ENCODE data around the gene STARD13.
"Not testable (repeated sequence)": the region's sequence is repeated elsewhere in the genome, so short reads cannot be mapped to it uniquely, and the experiment has no call there.

STARD13 gene

GRCh38 chr13:33181264-33181663 is 104.3 kb downstream of the STARD13 start:
- in situ Hi-C loops (cut with MboI; ENCODE audit: low sequenced_read_pairs): no loop called here

- in situ Hi-C loops (cut with MboI; ENCODE audit: low sequenced_read_pairs): no loop called here
Observed at GRCh38 chr13:33180122-33180804, 105.3 kb downstream of the STARD13 start.

- in situ Hi-C loops (cut with MboI; ENCODE audit: low sequenced_read_pairs): no loop called here
Observed at GRCh38 chr13:33179463-33179862, 106.1 kb downstream of the STARD13 start.

- in situ Hi-C loops (cut with MboI; ENCODE audit: low sequenced_read_pairs): no loop called here
Observed at GRCh38 chr13:33178209-33178840, 107.2 kb downstream of the STARD13 start.

GRCh38 chr13:33177340-33178208 is 108.0 kb downstream of the STARD13 start:
- in situ Hi-C loops (cut with MboI; ENCODE audit: low sequenced_read_pairs): not testable (repeated sequence)

GRCh38 chr13:33176526-33176925 is 109.0 kb downstream of the STARD13 start:
- in situ Hi-C loops (cut with MboI; ENCODE audit: low sequenced_read_pairs): no loop called here

GRCh38 chr13:33175991-33176390 is 109.6 kb downstream of the STARD13 start:
- in situ Hi-C loops (cut with MboI; ENCODE audit: low sequenced_read_pairs): no loop called here

GRCh38 chr13:33174931-33175330 is 110.6 kb downstream of the STARD13 start:
- in situ Hi-C loops (cut with MboI; ENCODE audit: low sequenced_read_pairs): no loop called here

GRCh38 chr13:33174491-33174890 is 111.1 kb downstream of the STARD13 start:
- in situ Hi-C loops (cut with MboI; ENCODE audit: low sequenced_read_pairs): no loop called here

GRCh38 chr13:33172911-33173310 is 112.6 kb downstream of the STARD13 start:
- in situ Hi-C loops (cut with MboI; ENCODE audit: low sequenced_read_pairs): no loop called here

- in situ Hi-C loops (cut with MboI; ENCODE audit: low sequenced_read_pairs): no loop called here
Observed at GRCh38 chr13:33172400-33172799, 113.2 kb downstream of the STARD13 start.

- in situ Hi-C loops (cut with MboI; ENCODE audit: low sequenced_read_pairs): no loop called here
Observed at GRCh38 chr13:33169273-33169980, 116.1 kb downstream of the STARD13 start.

- in situ Hi-C loops (cut with MboI; ENCODE audit: low sequenced_read_pairs): no loop called here
Observed at GRCh38 chr13:33168321-33168960, 117.1 kb downstream of the STARD13 start.

- in situ Hi-C loops (cut with MboI; ENCODE audit: low sequenced_read_pairs): no loop called here
Observed at GRCh38 chr13:33167491-33167890, 118.1 kb downstream of the STARD13 start.

- in situ Hi-C loops (cut with MboI; ENCODE audit: low sequenced_read_pairs): no loop called here
Observed at GRCh38 chr13:33165787-33166186, 119.8 kb downstream of the STARD13 start.

GRCh38 chr13:33164331-33164730 is 121.2 kb downstream of the STARD13 start:
- in situ Hi-C loops (cut with MboI; ENCODE audit: low sequenced_read_pairs): no loop called here

GRCh38 chr13:33162725-33163124 is 122.8 kb downstream of the STARD13 start:
- in situ Hi-C loops (cut with MboI; ENCODE audit: low sequenced_read_pairs): not testable (repeated sequence)

GRCh38 chr13:33158816-33159215 is 126.7 kb downstream of the STARD13 start:
- in situ Hi-C loops (cut with MboI; ENCODE audit: low sequenced_read_pairs): no loop called here

GRCh38 chr13:33158271-33158670 is 127.3 kb downstream of the STARD13 start:
- in situ Hi-C loops (cut with MboI; ENCODE audit: low sequenced_read_pairs): no loop called here

GRCh38 chr13:33154911-33155310 is 130.6 kb downstream of the STARD13 start:
- in situ Hi-C loops (cut with MboI; ENCODE audit: low sequenced_read_pairs): no loop called here

Measured in HL-60/S4 treated with retinoic acid at 250 ng/mL for 4 days and 3 days (cell line).